Hematopoietic multipotent progenitor cell treated with erythropoietin and hydrocortisone succinate and interleukin-3 and kit ligand, for 15 days (in vitro differentiated cells): ENCODE data around the gene MTARC2.
A peak's percentile ranks its signal among the peaks of the same experiment; 100 is the strongest.

Experiments
- DNase-seq: peaks from one replicate; pipeline ENCODE4 v3.0.0-alpha.2; 2015; ENCODE audit warnings: low spot score

MTARC2 gene

GRCh38 chr1:220770245-220770913 is 22.3 kb downstream of the MTARC2 start:
- no peak for DNase-seq

- DNase-seq, result no peak
These were observed 24.7 kb downstream of the MTARC2 start for GRCh38 chr1:220772846-220773245.

- DNase-seq, result peak; percentile 50
These were observed 27.2 kb downstream of the MTARC2 start for GRCh38 chr1:220775240-220775853.

- DNase-seq, result no peak
These were observed 28.1 kb downstream of the MTARC2 start for GRCh38 chr1:220776254-220776653.

- peak; percentile 48 for DNase-seq
These were observed 28.7 kb downstream of the MTARC2 start for GRCh38 chr1:220776720-220777326.

GRCh38 chr1:220783453-220783852 is 35.3 kb downstream of the MTARC2 start:
- DNase-seq, result no peak

- DNase-seq, result no peak
These were observed 36.6 kb downstream of the MTARC2 start for GRCh38 chr1:220784751-220785150.

GRCh38 chr1:220785166-220786056 is 37.3 kb downstream of the MTARC2 start:
- DNase-seq, result no peak

GRCh38 chr1:220786057-220786336 is 37.9 kb downstream of the MTARC2 start:
- no peak for DNase-seq

GRCh38 chr1:220786337-220787068 is 38.4 kb downstream of the MTARC2 start, which contains the start of gene MTARC1:
TSS of gene MTARC1 (plus strand) at chr1:220786913. CDS start at chr1:220786945, 32 bp downstream.
- no peak for DNase-seq

- DNase-seq, result no peak
These were observed 39.0 kb downstream of the MTARC2 start for GRCh38 chr1:220787069-220787619.

- no peak for DNase-seq
These were observed 40.8 kb downstream of the MTARC2 start for GRCh38 chr1:220788900-220789299.

GRCh38 chr1:220789532-220790147 is 41.5 kb downstream of the MTARC2 start:
- no peak for DNase-seq

- no peak for DNase-seq
These were observed 43.2 kb downstream of the MTARC2 start for GRCh38 chr1:220791285-220791684.

GRCh38 chr1:220791956-220792355 is 43.8 kb downstream of the MTARC2 start:
- DNase-seq, result no peak

GRCh38 chr1:220796530-220796929 is 48.4 kb downstream of the MTARC2 start:
- DNase-seq, result no peak

- no peak for DNase-seq
These were observed 48.9 kb downstream of the MTARC2 start for GRCh38 chr1:220797044-220797443.

- DNase-seq, result no peak
These were observed 49.4 kb downstream of the MTARC2 start for GRCh38 chr1:220797553-220797952.

GRCh38 chr1:220798338-220798737 is 50.2 kb downstream of the MTARC2 start:
- no peak for DNase-seq

GRCh38 chr1:220800262-220800661 is 52.1 kb downstream of the MTARC2 start:
- no peak for DNase-seq
